ENCODE measurements around the gene WDR88.

DNA sequence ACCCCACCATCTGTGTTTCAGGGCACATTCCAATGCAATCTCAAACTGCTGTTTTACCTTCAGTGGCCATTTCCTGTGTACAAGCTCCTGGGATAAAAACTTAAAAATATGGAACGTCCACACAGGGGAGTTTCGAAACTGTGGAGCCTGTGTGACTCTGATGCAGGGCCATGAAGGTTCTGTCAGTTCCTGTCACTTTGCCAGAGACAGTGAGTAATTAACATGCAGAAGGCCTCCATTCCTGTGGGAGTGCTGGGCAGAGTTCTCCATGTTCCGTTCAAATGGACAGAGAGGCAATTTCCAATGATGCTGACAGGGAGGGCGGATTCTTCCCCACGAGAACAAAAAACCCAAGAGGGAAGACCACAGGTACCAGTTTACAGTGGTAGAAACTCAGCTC is 24.4 kb downstream of the WDR88 start:
- TF ChIP-seq, protein P1, sequence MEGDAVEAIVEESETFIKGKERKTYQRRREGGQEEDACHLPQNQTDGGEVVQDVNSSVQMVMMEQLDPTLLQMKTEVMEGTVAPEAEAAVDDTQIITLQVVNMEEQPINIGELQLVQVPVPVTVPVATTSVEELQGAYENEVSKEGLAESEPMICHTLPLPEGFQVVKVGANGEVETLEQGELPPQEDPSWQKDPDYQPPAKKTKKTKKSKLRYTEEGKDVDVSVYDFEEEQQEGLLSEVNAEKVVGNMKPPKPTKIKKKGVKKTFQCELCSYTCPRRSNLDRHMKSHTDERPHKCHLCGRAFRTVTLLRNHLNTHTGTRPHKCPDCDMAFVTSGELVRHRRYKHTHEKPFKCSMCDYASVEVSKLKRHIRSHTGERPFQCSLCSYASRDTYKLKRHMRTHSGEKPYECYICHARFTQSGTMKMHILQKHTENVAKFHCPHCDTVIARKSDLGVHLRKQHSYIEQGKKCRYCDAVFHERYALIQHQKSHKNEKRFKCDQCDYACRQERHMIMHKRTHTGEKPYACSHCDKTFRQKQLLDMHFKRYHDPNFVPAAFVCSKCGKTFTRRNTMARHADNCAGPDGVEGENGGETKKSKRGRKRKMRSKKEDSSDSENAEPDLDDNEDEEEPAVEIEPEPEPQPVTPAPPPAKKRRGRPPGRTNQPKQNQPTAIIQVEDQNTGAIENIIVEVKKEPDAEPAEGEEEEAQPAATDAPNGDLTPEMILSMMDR (conservative IDR thresholded peaks at IDR 0.05; ENCODE audit: low read length): no peak
- TF ChIP-seq EZH2phosphoT487 (IDR thresholded peaks at IDR 0.05; ENCODE audit: borderline replicate concordance, low read depth, low read length): no peak

Data from OCI-LY7 (cell line).